Activated CD8-positive, alpha-beta T cell treated with anti-CD3 and anti-CD28 coated beads for 36 hours (primary cell): ENCODE measurements around the gene RAB31. TPM values are rescaled to one million over a fixed set of nuclear protein-coding genes. Genes with fewer than 3 reads are reported as not detected.

Experiments used
- ATAC-seq: fragments of 200-7000 bp; cut with Tn5 transposase; one replicate; pipeline ENCODE4 v1.10.0; 2021; ENCODE audit warnings: mild to moderate bottlenecking, moderate library complexity
- CTCF ChIA-PET: fragments of 350-600 bp; sonication (Branson Sonifier 250); formaldehyde crosslinking; loops from one replicate; lab custom pipeline; 2021; ENCODE audit warnings: antibody characterized with exemption; lab: Charles Lee
- POLR2A ChIA-PET: fragments of 350-600 bp; sonication (Branson Sonifier 250); formaldehyde crosslinking; loops from one replicate; lab custom pipeline; 2021; ENCODE audit warnings: antibody characterized with exemption; lab: Charles Lee
- DNase-seq: peaks from one replicate; pipeline ENCODE4 v3.0.0-alpha.2; 2020
- H3K27ac Mint-ChIP-seq: one replicate; pipeline ENCODE4 v1.8.0; 2021; ENCODE audit warnings: mild to moderate bottlenecking, mixed read lengths
- H3K27me3 Mint-ChIP-seq: one replicate; pipeline ENCODE4 v1.8.0; 2021; ENCODE audit warnings: mixed read lengths
- H3K36me3 Mint-ChIP-seq: one replicate; pipeline ENCODE4 v1.8.0; 2021; ENCODE audit warnings: low read depth, mixed read lengths
- H3K4me1 Mint-ChIP-seq: one replicate; pipeline ENCODE4 v1.8.0; 2021; ENCODE audit warnings: low read depth, mixed read lengths
- H3K4me3 Mint-ChIP-seq: one replicate; pipeline ENCODE4 v1.8.0; 2021; ENCODE audit warnings: mild to moderate bottlenecking, moderate library complexity, mixed read lengths
- H3K9me3 Mint-ChIP-seq: one replicate; pipeline ENCODE4 v1.8.0; 2021; ENCODE audit warnings: mixed read lengths
- CTCF ChIP-seq: fragments of 200-600 bp; IDR thresholded peaks from one replicate; pipeline ENCODE4 v1.8.0; 2022; ENCODE audit warnings: antibody characterized with exemption, mild to moderate bottlenecking
- intact Hi-C: fragments of 100-400 bp; cut with micrococcal nuclease; formaldehyde crosslinking; loops from one replicate; pipeline ENCODE4 v1.10.0; 2022
- total RNA-seq, 2 experiments: library from RNA; stranded (reverse); gene quantifications; one replicate each; pipeline ENCODE4 v1.2.3, GENCODE V29; 2021

The RAB31 gene
- total RNA-seq, 2 experiments from 2014 or later = 0.45 to 0.76 TPM

GRCh38 chr18:9787712-9788111 is 79.6 kb downstream of the RAB31 start:
- intact Hi-C loops = no loop called here
- no peak for ATAC-seq
- no peak overlapping the region for H3K4me3 Mint-ChIP-seq
- H3K27me3 Mint-ChIP-seq = peaks cover 18% of the 10 kb centered on the region
- no peaks in the 10 kb centered on the region for H3K36me3 Mint-ChIP-seq
- H3K27ac Mint-ChIP-seq = no peak overlapping the region
- no peak for TF ChIP-seq CTCF
- peaks cover 3% of the 10 kb centered on the region for H3K9me3 Mint-ChIP-seq
- DNase-seq = no peak
- ChIA-PET CTCF (no interaction called here), POLR2A (no interaction called here)
- H3K4me1 Mint-ChIP-seq = no peaks in the 10 kb centered on the region

- TF ChIP-seq CTCF = no peak
- ChIA-PET CTCF (no interaction called here), POLR2A (no interaction called here)
- Mint-ChIP-seq H3K4me3 (no peak overlapping the region), H3K27me3 (peaks cover 18% of the 10 kb centered on the region), H3K36me3 (no peaks in the 10 kb centered on the region), H3K4me1 (no peaks in the 10 kb centered on the region), H3K9me3 (peaks cover 3% of the 10 kb centered on the region), H3K27ac (no peak overlapping the region)
- intact Hi-C loops = no loop called here
- DNase-seq (no peak), ATAC-seq (no peak)
These were observed 80.0 kb downstream of the RAB31 start for GRCh38 chr18:9788140-9788539.

- Mint-ChIP-seq H3K4me1 (no peaks in the 10 kb centered on the region), H3K9me3 (peaks cover 3% of the 10 kb centered on the region), H3K36me3 (no peaks in the 10 kb centered on the region), H3K27ac (no peak overlapping the region), H3K4me3 (no peak overlapping the region), H3K27me3 (peaks cover 18% of the 10 kb centered on the region)
- POLR2A ChIA-PET = no interaction called here
- ATAC-seq = no peak
- CTCF ChIA-PET = no interaction called here
- intact Hi-C loops = no loop called here
- DNase-seq = no peak
- no peak for TF ChIP-seq CTCF
These were observed 80.8 kb downstream of the RAB31 start for GRCh38 chr18:9788860-9789259.

- Mint-ChIP-seq H3K27me3 (peaks cover 16% of the 10 kb centered on the region), H3K36me3 (no peaks in the 10 kb centered on the region), H3K4me3 (no peak overlapping the region), H3K27ac (no peak overlapping the region), H3K4me1 (no peaks in the 10 kb centered on the region), H3K9me3 (peaks cover 3% of the 10 kb centered on the region)
- DNase-seq = no peak
- ChIA-PET CTCF (no interaction called here), POLR2A (no interaction called here)
- TF ChIP-seq CTCF = no peak
- ATAC-seq = no peak
- intact Hi-C loops = no loop called here
These were observed 82.2 kb downstream of the RAB31 start for GRCh38 chr18:9790261-9790660.

GRCh38 chr18:9791991-9792390 is 83.9 kb downstream of the RAB31 start:
- no peak for TF ChIP-seq CTCF
- CTCF ChIA-PET = interaction anchor here (0.6 to 1.1 kb wide), 2 partner anchors 10 to 30 kb away, joined by 3 read pairs; no protein-coding TSS in a partner anchor
- no peak for ATAC-seq
- POLR2A ChIA-PET = no interaction called here
- Mint-ChIP-seq H3K4me1 (no peaks in the 10 kb centered on the region), H3K27me3 (peaks cover 8% of the 10 kb centered on the region), H3K36me3 (no peaks in the 10 kb centered on the region), H3K4me3 (no peak overlapping the region), H3K27ac (no peak overlapping the region), H3K9me3 (peaks cover 3% of the 10 kb centered on the region)
- no peak for DNase-seq
- intact Hi-C loops = no loop called here
